HG02763 (cell line): Measurements from ENCODE around the gene MAGEE1.

Experiments used
- ATAC-seq: cut with Tn5 transposase; IDR thresholded peaks from one replicate; pipeline ENCODE4 v1.9.1; 2021; ENCODE audit warnings: mild to moderate bottlenecking, moderate library complexity; ENCODE audit not compliant: unreplicated experiment

The MAGEE1 gene, protein sequence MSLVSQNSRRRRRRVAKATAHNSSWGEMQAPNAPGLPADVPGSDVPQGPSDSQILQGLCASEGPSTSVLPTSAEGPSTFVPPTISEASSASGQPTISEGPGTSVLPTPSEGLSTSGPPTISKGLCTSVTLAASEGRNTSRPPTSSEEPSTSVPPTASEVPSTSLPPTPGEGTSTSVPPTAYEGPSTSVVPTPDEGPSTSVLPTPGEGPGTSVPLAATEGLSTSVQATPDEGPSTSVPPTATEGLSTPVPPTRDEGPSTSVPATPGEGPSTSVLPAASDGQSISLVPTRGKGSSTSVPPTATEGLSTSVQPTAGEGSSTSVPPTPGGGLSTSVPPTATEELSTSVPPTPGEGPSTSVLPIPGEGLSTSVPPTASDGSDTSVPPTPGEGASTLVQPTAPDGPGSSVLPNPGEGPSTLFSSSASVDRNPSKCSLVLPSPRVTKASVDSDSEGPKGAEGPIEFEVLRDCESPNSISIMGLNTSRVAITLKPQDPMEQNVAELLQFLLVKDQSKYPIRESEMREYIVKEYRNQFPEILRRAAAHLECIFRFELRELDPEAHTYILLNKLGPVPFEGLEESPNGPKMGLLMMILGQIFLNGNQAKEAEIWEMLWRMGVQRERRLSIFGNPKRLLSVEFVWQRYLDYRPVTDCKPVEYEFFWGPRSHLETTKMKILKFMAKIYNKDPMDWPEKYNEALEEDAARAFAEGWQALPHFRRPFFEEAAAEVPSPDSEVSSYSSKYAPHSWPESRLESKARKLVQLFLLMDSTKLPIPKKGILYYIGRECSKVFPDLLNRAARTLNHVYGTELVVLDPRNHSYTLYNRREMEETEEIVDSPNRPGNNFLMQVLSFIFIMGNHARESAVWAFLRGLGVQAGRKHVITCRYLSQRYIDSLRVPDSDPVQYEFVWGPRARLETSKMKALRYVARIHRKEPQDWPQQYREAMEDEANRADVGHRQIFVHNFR

DNA sequence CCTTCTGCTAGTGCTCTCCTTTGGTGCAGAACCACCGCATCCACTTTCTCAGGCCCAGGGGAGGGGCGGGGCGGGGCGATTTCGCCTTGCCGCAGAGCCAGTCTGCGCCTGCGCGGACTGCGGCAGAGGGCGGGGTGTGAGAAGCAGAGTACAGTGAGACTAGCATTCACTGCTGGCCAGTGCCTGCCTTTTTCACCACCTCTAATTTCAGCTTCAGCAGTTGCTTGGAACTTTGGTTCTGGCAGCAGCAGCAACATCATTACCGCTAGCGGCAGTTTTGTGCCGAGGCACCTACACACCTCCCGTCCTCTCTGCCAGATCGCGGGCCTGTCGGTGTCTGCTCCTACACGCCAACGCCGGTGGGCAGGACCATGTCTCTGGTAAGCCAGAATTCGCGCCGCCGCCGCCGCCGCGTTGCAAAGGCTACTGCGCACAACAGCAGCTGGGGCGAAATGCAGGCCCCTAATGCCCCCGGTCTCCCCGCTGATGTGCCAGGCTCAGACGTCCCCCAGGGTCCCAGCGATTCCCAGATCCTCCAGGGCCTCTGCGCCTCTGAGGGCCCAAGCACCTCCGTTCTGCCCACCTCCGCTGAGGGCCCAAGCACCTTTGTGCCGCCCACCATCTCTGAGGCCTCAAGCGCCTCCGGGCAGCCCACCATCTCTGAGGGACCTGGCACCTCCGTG lies at the start of gene MAGEE1:
Gene MAGEE1 (plus strand): TSS at position 151 of the 683 bp plus-strand sequence. CDS start 221 bp downstream, at position 372.
- peak; percentile 89 for ATAC-seq

DNA sequence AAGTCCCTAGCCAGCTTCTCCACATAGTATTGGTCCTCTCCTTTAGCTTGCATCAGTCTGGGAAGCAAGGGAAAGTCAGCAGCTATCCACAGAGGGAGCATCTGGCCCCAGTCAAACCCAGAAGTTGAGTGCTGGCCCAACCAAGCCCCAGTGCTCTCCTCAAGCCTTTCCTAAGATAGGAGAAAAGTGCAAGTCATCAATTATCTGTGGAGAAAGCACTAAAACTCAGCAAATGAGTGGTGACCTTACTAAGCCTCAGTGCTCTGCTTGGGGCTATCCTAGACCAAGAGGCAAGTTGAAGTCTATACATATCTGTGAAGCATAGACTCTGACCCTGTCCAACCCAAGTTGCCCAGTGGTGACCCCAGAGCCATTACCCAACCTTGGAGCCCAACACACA lies 28.5 kb upstream of the MAGEE1 start:
- no peak for ATAC-seq

GRCh38 chrX:76407795-76408194 lies 19.7 kb upstream of the MAGEE1 start:
- ATAC-seq: no peak

DNA sequence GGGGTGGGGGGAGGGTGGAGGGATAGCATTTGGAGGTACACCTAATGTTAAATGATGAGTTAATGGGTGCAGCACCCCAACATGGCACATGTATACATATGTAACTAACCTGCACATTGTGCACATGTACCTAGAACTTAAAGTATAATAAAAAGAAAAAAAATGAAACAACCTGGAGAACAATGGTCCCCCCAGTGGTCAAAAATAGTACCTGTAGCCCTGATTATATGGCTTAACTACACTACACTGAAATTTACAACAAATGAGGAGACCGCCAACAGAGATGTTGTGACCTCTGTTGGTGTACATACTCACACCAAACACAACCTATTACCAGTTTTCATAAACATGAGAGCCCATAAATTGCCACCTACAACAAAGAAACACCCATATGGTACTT lies 7.3 kb upstream of the MAGEE1 start:
- ATAC-seq: no peak

DNA sequence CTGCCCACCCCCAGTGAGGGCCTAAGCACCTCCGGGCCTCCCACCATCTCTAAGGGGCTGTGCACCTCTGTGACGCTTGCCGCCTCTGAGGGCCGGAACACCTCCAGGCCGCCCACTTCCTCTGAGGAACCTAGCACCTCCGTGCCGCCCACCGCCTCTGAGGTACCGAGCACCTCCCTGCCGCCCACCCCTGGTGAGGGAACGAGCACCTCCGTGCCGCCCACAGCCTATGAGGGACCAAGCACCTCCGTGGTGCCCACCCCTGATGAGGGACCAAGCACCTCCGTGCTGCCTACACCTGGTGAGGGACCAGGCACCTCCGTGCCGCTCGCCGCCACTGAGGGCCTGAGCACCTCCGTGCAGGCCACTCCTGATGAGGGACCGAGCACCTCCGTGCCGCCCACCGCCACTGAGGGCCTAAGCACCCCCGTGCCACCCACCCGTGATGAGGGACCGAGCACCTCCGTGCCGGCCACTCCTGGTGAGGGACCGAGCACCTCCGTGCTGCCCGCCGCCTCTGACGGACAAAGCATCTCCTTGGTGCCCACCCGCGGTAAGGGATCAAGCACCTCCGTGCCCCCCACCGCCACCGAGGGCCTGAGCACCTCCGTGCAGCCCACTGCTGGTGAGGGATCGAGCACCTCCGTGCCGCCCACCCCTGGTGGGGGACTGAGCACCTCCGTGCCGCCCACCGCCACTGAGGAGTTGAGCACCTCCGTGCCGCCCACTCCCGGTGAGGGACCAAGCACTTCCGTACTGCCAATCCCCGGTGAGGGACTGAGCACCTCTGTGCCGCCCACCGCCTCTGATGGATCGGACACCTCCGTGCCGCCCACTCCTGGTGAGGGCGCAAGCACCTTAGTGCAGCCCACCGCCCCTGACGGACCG lies 977 bp downstream of the MAGEE1 start:
- ATAC-seq: peak; percentile 35

- no peak for ATAC-seq
Observed at GRCh38 chrX:76433219-76433618, 5.7 kb downstream of the MAGEE1 start.

DNA sequence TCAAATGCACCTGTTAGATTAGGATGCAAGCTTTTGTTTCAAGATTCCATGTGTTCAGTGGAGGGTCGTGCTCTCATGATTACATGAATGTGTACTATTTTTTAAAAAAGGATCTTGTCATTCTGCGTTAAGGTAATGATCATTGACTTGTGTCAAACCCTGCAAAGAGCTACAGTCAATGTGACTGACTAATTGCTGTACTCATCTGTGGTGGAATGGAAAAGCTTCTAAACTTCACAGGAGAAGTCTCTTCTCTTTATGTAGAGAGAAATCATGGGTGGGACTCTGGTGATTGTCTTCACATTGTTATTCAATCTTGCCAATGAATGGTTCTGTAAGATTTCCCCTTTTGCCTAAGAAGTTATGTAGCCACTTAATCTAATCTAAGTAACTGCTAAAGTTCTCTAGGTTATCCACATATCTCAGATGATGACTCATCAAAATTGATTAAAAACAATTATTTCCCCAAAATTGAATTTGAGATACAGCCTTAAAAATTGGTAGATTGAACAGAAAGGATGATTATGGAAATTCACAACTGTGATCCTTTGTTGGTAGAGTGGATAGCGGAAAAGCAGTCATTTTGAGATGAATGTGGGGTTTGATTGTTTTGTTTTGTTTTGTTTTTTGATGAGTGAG lies 6.7 kb downstream of the MAGEE1 start:
- ATAC-seq: no peak

- no peak for ATAC-seq
Observed at GRCh38 chrX:76439188-76439587, 11.7 kb downstream of the MAGEE1 start.

- ATAC-seq: no peak
Observed at GRCh38 chrX:76453737-76454406, 26.4 kb downstream of the MAGEE1 start.

DNA sequence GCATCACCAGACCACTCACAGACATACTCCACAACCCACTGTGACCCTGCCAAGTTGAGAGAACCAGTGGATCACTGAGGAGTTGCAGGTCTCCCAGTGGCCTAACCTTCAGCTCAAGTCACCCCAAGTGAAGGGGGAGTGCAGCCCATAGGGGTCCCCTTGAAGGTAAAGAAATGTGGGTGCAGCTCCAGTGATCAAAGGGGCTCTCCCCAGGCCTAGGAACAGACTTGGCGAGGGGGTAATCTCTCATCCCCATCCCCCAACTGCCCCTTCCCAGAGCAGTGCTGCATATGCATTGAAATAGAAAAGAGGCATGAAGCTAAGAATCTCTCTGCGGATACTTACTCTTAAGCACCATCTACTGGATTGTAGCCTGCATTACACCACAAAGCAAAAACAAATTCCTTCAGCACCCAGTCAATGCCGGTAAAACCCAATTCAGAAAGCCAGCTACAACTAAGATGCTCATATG lies 27.0 kb downstream of the MAGEE1 start:
- no peak for ATAC-seq

- no peak for ATAC-seq
Observed at GRCh38 chrX:76477353-76477752, 49.8 kb downstream of the MAGEE1 start.
